Skin epidermis (tissue), 12 donors: Measurements from ENCODE around the gene GRM7.

ENCODE experiments used
- H3K27ac ChIP-seq, 21 experiments: fragments of 200-600 bp; sonication (generic) in 11 of 21; one replicate each; pipeline ENCODE4 v1.5.0; 2020; ENCODE audit warnings: mild to moderate bottlenecking in 3 of 21, inconsistent platforms in 2 of 21, moderate library complexity in 2 of 21
- H3K4me3 ChIP-seq, 7 experiments: fragments of 200-600 bp; sonication (generic) in 2 of 7; one replicate each; pipeline ENCODE4 v1.5.0; 2020; ENCODE audit warnings: inconsistent platforms in 2 of 7, mild to moderate bottlenecking in 2 of 7, moderate library complexity in 1 of 7

The GRM7 gene

GRCh38 chr3:7789324-7789723 lies 928.4 kb downstream of the GRM7 start:
- Histone ChIP-seq H3K4me3 (no peak overlapping the region), H3K27ac (no peak overlapping the region)

DNA sequence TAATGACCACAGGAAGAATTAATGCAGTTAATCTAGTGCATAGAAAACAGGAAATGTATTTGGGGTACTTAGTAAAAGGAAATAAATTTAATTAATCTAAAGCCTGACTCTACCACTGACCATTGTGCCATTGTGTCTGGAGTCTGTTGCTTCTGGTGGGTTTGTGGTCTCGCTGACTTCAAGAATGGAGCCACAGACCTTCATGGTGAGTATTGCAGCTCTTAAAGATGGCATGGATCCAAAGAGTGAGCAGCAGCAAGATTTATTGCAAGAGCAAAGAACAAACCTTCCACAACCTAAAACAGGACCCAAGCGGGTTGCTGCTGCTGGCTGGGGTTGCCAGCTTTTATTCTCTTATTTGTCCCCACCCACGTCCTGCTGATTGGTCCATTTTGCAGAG lies 929.2 kb downstream of the GRM7 start:
- Histone ChIP-seq H3K4me3 (no peak overlapping the region), H3K27ac (no peak overlapping the region)
